PC-3 (cell line): ENCODE measurements around the gene TMEM271.

Source experiments
- CTCF ChIP-seq: fragments of 300-600 bp; sonication (generic); conservative IDR thresholded peaks from 2 replicates; pipeline ENCODE4 v1.5.1; 2017; ENCODE audit warnings: antibody characterized with exemption, low read depth, mild to moderate bottlenecking, low read length
- EZH2 ChIP-seq: fragments of 300-600 bp; sonication (generic); IDR thresholded peaks from one replicate; pipeline ENCODE4 v1.6.1; 2017; ENCODE audit warnings: antibody characterized with exemption, mild to moderate bottlenecking, low read length; ENCODE audit not compliant: unreplicated experiment
- EZH2phosphoT487 ChIP-seq: fragments of 300-600 bp; sonication (generic); IDR thresholded peaks from 2 replicates; pipeline ENCODE4 v1.6.1; 2018; ENCODE audit warnings: mild to moderate bottlenecking, antibody characterized with exemption, low read length, borderline replicate concordance

GRCh38 chr4:600850-601515 lies 24.9 kb upstream of the TMEM271 start:
- no peak for TF ChIP-seq CTCF
- no peak for TF ChIP-seq EZH2
- no peak for TF ChIP-seq EZH2phosphoT487
